GM12874 (cell line): Measurements from ENCODE around the gene NEMP1.

Experiments
- TF ChIP-seq, protein P1 (sequence below): IDR thresholded peaks from 2 replicates; pipeline ENCODE4 v1.5.1; 2011; ENCODE audit warnings: low read depth, mild to moderate bottlenecking, control low read depth, low read length, moderate library complexity; ENCODE audit not compliant: insufficient read depth

Gene NEMP1

DNA sequence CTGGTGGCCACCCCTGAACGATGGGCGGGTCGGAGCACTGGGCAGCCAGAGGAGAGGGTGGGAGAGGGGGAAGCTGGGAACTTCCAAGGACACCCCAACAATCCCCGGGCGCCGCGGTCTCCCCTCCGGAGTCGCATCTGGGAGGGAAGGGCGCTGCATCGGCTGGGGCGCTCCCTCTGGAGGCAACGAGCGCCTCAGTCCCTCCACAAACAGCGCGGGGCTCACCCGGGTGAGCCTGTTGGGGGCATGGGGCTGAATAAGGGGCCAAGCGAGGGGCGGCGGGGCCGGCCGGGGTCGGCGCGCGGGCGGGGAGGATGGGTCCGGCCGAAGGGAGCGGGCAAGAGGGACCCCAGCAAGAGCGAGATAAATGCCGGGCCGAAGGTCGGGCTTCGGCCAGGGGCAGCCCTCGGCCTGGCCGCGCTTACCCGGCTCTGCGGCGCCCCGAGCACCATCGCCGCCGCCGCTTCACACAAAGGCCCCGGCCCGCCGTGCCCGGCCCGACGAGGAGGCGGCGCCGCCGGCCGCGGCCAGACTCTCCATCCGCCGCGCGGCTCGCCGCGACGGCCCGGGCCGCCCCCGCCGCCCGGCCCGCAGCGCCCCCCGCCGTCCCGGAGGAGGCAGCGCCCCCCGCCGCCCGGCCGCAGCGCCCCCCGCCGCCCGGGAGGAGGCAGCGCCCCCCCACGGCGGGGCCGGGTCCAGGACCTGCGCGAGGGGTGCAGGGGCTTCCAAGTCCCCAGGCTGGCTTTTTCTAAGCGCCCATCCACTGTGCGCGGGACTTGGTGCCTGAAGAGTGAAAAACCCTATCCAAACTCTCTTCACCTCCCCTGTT is 72.4 kb downstream of the NEMP1 start, which contains the start of gene ZBTB39:
Gene ZBTB39 (minus strand): TSS at position 567 of the 829 bp plus-strand sequence. CDS start 1,629 bp downstream, outside the sequence.
- TF ChIP-seq, protein P1, sequence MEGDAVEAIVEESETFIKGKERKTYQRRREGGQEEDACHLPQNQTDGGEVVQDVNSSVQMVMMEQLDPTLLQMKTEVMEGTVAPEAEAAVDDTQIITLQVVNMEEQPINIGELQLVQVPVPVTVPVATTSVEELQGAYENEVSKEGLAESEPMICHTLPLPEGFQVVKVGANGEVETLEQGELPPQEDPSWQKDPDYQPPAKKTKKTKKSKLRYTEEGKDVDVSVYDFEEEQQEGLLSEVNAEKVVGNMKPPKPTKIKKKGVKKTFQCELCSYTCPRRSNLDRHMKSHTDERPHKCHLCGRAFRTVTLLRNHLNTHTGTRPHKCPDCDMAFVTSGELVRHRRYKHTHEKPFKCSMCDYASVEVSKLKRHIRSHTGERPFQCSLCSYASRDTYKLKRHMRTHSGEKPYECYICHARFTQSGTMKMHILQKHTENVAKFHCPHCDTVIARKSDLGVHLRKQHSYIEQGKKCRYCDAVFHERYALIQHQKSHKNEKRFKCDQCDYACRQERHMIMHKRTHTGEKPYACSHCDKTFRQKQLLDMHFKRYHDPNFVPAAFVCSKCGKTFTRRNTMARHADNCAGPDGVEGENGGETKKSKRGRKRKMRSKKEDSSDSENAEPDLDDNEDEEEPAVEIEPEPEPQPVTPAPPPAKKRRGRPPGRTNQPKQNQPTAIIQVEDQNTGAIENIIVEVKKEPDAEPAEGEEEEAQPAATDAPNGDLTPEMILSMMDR: peak; percentile 72
